Sigmoid colon (tissue), 4 donors: ENCODE data around the gene COG7.

Experiments used
- CTCF ChIP-seq, 4 experiments: fragments of 450-650 bp in 3 of 4; fragments of 200-600 bp in 1 of 4; IDR thresholded peaks; one replicate each; pipeline ENCODE4 v1.5.1; 2016 to 2019; ENCODE audit warnings: antibody characterized with exemption in 4 of 4, mild to moderate bottlenecking in 3 of 4, moderate library complexity in 2 of 4
- EP300 ChIP-seq, 4 donors: sonication (generic); formaldehyde crosslinking; IDR thresholded peaks; one replicate each; pipeline ENCODE4 v1.6.1; 2017; ENCODE audit warnings: antibody characterized with exemption in 4 of 4
- POLR2A ChIP-seq, 2 donors: fragments of 450-650 bp; IDR thresholded peaks; one replicate each; pipeline ENCODE4 v1.6.1; 2016; ENCODE audit warnings: antibody characterized with exemption in 2 of 2, mild to moderate bottlenecking in 2 of 2, moderate library complexity in 2 of 2

GRCh38 chr16:23384878-23385277 is 68.1 kb downstream of the COG7 start:
- TF ChIP-seq CTCF (IDR thresholded peaks at IDR 0.05) (no peak), POLR2A (IDR thresholded peaks at IDR 0.05) (no peak), EP300 (IDR thresholded peaks at IDR 0.05) (no peak)
